HG03064 (cell line): ENCODE measurements around the gene TBL1XR1.
"Not testable (repeated sequence)": the region's sequence is repeated elsewhere in the genome, so short reads cannot be mapped to it uniquely, and the experiment has no call there.

Source experiments
- ATAC-seq: cut with Tn5 transposase; IDR thresholded peaks from one replicate; pipeline ENCODE4 v1.9.1; 2021; ENCODE audit warnings: low read depth; ENCODE audit not compliant: unreplicated experiment

TBL1XR1 gene

DNA sequence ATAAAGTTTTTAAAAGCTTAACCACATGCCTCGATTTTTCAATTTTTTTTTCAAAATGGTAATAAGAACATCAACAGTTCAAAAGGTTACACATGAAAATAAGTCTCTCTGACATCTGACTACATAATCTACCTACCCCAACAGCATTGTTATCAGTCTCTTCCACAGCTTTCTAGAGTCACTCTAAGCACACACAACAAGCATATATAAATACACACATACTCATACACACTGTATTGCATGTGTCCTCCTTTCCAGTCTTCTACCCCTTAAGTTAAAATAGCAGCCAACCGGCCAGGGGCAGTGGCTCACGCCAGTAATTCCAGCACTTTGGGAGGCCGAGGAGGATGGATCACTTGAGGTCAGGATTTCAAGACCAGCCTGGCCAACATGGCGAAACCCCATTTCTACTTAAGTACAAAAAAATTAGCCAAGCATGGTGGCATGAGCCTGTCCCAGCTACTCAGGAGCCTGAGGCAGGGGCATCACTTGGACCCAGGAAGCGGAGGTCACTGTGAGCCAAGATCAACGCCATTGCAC, 12.2 kb downstream of the TBL1XR1 start:
- peak; percentile 26 for ATAC-seq

DNA sequence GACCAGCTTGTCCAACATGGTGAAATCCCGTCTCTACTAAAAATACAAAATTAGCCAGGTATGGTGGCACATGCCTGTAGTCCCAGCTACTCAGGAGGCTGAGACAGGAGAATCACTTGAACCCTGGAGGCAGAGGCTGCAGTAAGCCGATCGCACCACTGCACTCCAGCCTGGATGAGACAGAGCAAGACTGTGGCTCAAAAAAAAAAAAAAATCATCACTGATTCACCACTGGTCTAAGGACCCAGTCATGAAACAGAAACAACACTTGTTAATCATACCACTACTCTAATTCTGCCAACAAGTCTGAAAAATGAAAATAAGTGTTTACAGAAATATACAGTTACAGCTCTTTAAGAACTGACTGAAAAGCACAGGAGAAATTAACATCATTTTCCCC, 12.7 kb downstream of the TBL1XR1 start:
- peak; percentile 79 for ATAC-seq

- no peak for ATAC-seq
Measured at GRCh38 chr3:177182352-177182751, 14.9 kb downstream of the TBL1XR1 start.

DNA sequence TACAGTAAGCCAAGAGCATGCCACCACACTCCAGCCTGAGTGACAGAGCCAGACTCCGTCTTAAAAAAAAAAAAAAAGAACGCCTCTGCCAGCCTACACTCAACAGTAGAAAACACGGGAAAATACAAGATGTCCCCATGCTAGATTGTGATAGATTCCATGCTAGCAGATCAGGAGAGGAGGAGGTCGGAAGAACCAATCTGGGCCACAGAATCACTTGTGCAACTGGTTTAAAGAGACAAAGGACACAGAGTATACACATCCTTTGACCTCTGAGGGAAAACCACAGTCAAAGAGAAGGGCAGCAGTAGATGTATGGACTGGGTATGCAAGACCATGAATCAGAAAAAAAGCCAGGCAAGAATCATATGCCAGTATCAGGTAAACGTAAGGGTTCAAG, 15.9 kb downstream of the TBL1XR1 start:
- no peak for ATAC-seq

- no peak for ATAC-seq
Measured at GRCh38 chr3:177180506-177180905, 16.8 kb downstream of the TBL1XR1 start.

DNA sequence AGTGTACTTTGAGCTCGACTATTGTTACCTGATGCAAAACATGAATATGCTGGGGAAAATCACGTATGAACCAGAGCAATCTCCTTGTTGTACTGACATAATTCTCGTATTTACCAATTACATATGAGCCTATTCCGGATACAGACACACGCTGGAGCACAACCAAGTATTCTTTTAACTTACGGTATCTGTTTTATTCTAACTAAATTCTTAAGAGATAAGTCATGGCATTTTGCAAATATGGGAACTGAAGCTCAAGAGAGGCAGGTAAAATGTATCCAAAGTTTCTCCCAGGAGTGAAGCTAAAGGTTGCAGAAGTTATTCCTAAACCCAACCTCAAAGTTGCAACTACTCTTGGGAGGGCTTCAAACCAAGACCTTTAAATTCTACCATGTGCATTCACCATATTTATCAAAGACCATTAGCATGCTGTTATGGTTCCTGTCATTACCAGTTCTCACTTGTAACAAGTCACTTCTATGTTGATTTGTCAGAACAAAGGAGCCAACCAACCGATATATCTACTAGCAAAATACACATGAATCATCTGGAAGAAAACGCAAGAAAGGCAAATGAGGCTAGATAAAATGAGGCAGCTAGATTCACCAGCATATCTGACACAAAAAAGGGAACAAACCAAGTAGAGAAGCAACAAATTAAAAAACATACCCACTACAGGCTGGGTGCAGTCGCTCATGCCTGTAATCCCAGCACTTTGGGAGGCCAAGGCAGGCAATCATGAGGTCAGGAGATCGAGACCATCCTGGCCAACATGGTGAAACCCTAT, 17.8 kb downstream of the TBL1XR1 start:
- ATAC-seq, result no peak

GRCh38 chr3:177177749-177178221, 19.5 kb downstream of the TBL1XR1 start:
- no peak for ATAC-seq

GRCh38 chr3:177174607-177175170, 22.6 kb downstream of the TBL1XR1 start:
- ATAC-seq, result no peak

DNA sequence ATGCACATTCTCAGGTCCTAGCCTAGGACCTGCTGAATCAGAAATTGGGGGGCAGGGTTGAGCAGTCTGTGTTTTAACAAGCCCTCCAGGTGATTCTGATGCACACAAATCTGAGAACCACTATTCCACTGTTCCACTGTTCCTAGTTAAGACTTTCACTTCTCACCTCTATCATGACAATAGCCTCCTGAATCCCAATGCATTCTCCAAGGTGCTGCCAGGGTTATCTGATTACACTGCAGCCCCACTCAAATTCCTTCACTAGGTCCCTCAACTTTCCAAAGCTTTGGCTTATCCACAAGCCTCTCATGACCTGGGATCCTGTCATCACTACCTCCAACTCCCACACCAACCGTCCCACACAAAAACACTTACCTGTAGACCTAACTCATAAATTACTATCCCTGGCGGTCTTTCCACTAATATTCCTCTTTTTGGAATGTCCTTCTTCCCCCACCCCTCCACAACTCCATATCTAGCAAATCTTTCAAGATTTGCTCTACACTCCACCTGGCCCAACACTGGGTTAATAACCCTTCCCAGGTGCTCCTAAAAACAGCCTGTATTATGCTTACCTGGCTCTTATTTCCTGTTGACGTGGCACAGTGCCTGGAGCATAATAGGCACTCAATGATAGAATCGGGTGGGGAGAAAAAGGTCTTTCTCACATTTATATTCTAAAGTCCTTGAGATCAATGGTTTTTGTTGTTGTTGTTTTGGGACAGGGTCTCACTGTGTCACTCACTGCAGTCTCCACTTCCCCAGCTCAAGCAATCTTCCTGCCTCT, 27.2 kb downstream of the TBL1XR1 start:
- ATAC-seq, result no peak

DNA sequence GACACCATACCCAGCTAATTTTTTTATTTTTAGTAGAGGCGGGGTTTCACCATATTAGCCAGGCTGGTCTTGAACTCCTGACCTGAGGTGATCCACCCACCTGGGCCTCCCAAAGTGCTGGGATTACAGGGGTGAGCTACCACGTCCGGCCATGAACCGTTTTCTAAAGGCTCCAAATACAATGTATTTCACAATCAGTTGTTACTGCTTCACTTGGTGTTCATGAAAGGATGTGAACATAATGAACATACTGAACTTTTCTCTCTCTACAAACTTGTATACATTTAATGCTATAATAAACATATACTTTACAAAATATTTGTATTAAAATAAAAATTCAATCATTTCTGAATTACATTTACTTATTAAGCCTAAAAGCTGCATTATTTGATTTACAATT, 28.9 kb downstream of the TBL1XR1 start:
- ATAC-seq, result no peak

DNA sequence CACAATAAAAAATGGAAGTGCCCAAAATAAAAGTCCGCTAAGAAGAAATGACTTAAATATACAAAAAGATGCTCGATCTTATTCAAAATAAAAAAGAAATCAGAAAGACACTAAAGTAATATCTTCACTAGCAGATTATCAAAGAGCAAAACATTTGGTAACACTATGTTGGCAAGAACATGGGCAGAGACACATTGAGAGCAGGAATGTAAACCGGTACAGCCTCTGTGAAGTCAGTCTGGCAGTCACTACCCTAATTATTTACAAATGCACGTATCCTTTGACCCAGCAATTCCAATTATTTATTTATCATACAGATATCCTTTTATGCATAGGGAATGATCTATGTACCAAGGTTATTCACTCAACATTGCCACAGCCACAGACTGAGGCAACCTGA, 34.5 kb downstream of the TBL1XR1 start:
- no peak for ATAC-seq

GRCh38 chr3:177161603-177162002, 35.7 kb downstream of the TBL1XR1 start:
- ATAC-seq, result not testable (repeated sequence)

DNA sequence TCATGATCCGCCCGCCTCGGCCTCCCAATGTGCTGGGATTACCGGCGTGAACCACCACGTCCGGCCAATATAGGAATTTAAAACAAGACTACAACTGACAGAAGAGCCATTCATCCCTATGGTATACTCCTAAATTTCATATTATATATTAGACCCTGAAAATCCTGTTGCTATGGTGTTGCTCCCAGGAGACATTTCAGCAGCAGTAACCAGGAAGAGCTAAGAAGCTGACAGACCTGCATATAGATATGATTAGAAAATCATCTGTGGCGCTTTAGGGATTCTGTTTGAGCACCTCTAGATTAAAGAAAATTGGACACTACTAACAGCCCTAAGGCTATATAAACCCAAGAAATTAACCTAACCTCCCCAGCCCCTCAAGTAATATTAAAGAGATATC, 38.8 kb downstream of the TBL1XR1 start:
- ATAC-seq, result no peak

GRCh38 chr3:177157492-177157891, 39.8 kb downstream of the TBL1XR1 start:
- no peak for ATAC-seq

GRCh38 chr3:177154733-177155132, 42.5 kb downstream of the TBL1XR1 start:
- no peak for ATAC-seq

DNA sequence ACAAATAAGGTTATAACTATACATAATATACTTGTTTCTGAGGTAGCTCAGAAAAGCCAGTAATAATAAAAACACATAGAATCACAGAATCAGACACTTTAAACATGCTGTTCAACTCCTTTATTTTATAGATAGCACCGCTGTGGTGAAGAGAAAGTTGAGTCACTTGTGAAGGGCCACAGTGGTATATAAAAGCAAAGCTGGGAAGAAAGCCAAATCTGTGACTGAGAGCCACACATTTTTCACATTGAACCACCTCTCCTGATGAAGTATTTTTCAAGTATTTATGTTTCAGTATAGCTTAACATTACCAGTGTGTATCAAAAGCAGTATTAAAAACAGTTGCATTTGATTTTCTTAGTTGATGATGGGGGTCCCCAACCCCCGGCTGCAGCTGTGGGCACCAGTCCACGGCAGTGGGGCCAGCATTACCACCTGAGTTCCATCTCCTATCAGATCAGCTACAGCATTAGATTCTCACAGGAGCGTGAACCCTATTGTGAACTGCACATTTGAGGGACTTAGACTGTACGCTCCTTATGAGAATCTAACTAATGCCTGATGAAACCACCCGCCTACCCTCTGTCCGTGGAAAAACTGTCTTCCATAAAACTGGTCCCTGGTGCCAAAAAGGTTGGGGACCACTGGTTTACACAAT, 46.2 kb downstream of the TBL1XR1 start:
- ATAC-seq, result peak; percentile 83

DNA sequence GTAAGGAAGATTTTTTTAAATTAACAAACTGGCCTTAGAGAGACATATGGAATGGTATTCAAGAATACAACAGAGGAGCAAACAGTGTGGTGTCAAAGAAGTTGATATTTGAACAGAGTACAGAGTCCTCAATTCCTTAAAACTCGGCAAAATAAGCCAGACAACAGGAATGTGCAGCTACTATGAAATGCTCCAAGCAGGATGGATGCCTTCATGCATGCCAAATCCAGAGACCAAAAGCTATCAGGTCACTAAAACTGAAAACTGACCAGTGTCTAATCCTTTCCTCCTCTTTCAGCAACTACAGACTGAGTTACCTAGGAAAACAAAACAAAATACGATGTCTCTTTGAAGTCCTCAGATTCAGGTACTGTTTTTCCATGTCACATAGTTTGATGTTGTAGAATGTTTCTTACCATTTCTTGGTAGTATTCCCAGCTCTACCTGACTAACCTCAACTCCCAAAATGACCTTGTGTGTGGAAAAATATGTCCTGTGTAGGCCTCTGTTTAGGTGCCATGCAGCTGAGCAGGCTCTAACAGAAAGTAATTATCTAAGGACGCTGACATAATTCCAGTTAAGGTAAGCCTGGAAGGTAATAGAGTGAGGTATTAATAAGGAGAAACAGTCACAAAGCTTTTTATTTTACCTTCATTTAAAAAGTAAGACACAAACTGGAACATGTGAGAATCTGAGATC, 46.9 kb downstream of the TBL1XR1 start:
- ATAC-seq, result peak; percentile 6

DNA sequence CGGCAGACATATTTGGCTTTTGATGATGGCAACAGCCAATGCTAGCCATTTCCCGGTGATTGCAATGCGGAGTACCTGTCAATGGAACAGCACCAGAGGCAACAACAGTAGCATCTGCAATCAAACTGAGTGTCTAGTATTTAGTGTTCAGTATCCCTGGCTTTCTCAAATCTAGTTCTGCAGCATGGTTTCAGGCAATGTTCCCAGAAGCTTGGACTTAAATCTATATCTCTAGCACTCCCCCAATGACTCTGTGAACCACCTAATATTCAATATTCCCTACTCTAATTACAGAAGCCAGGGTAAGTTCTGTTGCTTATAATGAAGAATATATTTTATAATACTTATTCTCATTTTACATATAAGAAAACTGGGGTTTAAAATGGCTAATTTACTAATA, 48.2 kb downstream of the TBL1XR1 start:
- no peak for ATAC-seq

- no peak for ATAC-seq
Measured at GRCh38 chr3:177147790-177148189, 49.5 kb downstream of the TBL1XR1 start.

DNA sequence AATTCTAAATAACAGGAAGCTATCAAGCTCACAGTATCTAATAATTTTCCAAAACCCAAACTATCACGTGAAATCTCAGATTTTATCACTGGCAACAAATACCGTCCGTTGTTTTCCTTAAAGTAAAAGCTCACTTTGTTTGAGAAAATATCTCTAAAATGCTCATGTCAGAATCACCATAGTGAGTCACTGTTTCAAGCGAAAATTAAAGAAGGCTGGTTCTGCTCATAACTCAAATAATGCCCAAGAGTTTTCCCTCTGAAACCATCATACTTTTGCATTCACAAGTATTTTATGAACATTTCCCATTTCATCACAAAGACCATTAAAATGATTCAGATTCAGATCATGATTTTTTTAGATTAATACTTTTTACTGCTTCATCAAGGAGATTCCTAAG, 50.6 kb downstream of the TBL1XR1 start:
- ATAC-seq, result no peak
